H1 (cell line): ENCODE results near the gene CDCA4. TPM values are rescaled to one million over a fixed set of nuclear protein-coding genes. Genes with fewer than 3 reads are reported as not detected.

Source experiments
- CBX5 ChIP-seq: fragments of 300-800, 300-1000 bp; sonication (generic); IDR thresholded peaks from 2 replicates; pipeline ENCODE4 v1.7.1; 2016; ENCODE audit warnings: antibody characterized with exemption, low read length, low read depth
- CBX8 ChIP-seq: fragments of 300-800, 300-1000 bp; sonication (generic); IDR thresholded peaks from 2 replicates; pipeline ENCODE4 v1.7.1; 2016; ENCODE audit warnings: low read depth, low read length, borderline replicate concordance
- CEBPB ChIP-seq: IDR thresholded peaks from 2 replicates; pipeline ENCODE4 v1.6.1; 2012; ENCODE audit warnings: low read depth, low read length
- GTF2F1 ChIP-seq: IDR thresholded peaks from 2 replicates; pipeline ENCODE4 v1.6.1; 2012; ENCODE audit warnings: low read depth, low read length, improper control_type of control experiment, borderline replicate concordance
- HDAC2 ChIP-seq, 2 experiments: fragments of 300-600 bp in 1 of 2; sonication (generic) in 1 of 2; IDR thresholded peaks; 2 replicates each; pipeline ENCODE4 v1.6.1; 2011 to 2012; ENCODE audit warnings: low read depth in 2 of 2, low read length in 2 of 2, mild to moderate bottlenecking in 2 of 2, moderate library complexity in 2 of 2, borderline replicate concordance in 1 of 2, inconsistent platforms in 1 of 2
- SP2 ChIP-seq: IDR thresholded peaks from 2 replicates; pipeline ENCODE4 v1.6.1; 2012; ENCODE audit warnings: mild to moderate bottlenecking, low read length, inconsistent platforms
- SRF ChIP-seq: IDR thresholded peaks from 2 replicates; pipeline ENCODE4 v1.6.1; 2011; ENCODE audit warnings: mild to moderate bottlenecking, low read depth, low read length, moderate library complexity
- YY1 ChIP-seq: IDR thresholded peaks from 2 replicates; pipeline ENCODE4 v1.6.1; 2011; ENCODE audit warnings: low read depth, mild to moderate bottlenecking, low read length
- polyA plus RNA-seq, 7 experiments: library from polyadenylated mRNA; depleted of rRNA in 3 of 7; stranded (reverse) in 5 of 7; unstranded in 2 of 7; fragments of >200 nt in 5 of 7; fragments of 200-250 nt in 2 of 7; gene quantifications; 1 replicate in 5 of 7; 2 replicates in 1 of 7; 4 replicates in 1 of 7; pipeline versions ENCODE4 v1.2.1 to v1.2.3, GENCODE V29; 2011 to 2013; ENCODE audit warnings: missing spikeins in 2 of 7, mixed read lengths in 2 of 7
- total RNA-seq: library from RNA; stranded (reverse); fragmentation: NEBNext Ultra II Directional; extraction: Animal tissue kit (Norgen Biotek cat#: 25700); gene quantifications from 2 replicates; pipeline ENCODE4 v1.2.1, GENCODE V29; 2021
- TF ChIP-seq, protein P1 (sequence below): fragments of 300-600 bp; sonication (generic); IDR thresholded peaks from 2 replicates; pipeline ENCODE4 v1.7.1; 2012; ENCODE audit warnings: low read length, moderate library complexity, mild to moderate bottlenecking, inconsistent platforms; ENCODE audit not compliant: insufficient replicate concordance

The CDCA4 gene
- total and polyA plus RNA-seq, 2 of the 8 experiments (the other 6 are each of a cell fraction or from before 2014, with no cell fraction given), result 49.9 to 62.4 TPM

DNA sequence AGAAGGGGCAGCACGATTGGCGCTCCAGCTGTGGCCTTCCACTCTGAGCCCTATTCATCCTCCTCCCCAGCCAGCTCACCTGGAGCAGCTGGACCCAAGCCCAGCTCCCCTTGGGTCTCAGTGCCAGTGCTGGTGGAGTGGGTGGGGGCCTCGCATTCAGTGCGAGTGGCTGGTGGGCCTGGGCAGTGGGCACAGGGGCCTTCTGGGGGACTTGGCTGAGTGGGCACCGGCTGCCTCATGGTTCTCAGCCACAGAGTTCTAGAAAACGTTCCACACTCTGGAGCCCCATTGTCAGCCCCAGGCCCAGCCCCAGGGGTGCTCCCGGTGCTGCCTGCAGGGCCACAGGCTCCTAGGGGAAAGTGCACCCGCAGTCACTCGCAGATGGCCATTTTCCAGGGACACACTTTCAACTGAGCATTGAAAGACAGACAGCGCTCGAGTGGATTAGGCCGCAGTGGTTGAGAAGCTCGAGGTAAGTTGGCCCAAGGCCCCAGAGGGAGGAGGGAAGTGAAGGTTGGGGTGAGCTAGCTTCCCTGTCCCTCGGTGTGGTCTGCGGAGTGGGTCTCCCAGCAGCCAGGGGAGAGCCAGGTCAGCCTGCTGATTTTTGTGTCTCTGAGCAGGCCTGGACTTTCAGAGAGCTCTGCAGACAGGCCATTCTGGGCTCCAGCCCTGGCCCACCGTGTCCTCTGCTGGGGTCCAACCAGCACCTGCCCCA, 31.5 kb downstream of the CDCA4 start (continued):
- TF ChIP-seq, protein P1, sequence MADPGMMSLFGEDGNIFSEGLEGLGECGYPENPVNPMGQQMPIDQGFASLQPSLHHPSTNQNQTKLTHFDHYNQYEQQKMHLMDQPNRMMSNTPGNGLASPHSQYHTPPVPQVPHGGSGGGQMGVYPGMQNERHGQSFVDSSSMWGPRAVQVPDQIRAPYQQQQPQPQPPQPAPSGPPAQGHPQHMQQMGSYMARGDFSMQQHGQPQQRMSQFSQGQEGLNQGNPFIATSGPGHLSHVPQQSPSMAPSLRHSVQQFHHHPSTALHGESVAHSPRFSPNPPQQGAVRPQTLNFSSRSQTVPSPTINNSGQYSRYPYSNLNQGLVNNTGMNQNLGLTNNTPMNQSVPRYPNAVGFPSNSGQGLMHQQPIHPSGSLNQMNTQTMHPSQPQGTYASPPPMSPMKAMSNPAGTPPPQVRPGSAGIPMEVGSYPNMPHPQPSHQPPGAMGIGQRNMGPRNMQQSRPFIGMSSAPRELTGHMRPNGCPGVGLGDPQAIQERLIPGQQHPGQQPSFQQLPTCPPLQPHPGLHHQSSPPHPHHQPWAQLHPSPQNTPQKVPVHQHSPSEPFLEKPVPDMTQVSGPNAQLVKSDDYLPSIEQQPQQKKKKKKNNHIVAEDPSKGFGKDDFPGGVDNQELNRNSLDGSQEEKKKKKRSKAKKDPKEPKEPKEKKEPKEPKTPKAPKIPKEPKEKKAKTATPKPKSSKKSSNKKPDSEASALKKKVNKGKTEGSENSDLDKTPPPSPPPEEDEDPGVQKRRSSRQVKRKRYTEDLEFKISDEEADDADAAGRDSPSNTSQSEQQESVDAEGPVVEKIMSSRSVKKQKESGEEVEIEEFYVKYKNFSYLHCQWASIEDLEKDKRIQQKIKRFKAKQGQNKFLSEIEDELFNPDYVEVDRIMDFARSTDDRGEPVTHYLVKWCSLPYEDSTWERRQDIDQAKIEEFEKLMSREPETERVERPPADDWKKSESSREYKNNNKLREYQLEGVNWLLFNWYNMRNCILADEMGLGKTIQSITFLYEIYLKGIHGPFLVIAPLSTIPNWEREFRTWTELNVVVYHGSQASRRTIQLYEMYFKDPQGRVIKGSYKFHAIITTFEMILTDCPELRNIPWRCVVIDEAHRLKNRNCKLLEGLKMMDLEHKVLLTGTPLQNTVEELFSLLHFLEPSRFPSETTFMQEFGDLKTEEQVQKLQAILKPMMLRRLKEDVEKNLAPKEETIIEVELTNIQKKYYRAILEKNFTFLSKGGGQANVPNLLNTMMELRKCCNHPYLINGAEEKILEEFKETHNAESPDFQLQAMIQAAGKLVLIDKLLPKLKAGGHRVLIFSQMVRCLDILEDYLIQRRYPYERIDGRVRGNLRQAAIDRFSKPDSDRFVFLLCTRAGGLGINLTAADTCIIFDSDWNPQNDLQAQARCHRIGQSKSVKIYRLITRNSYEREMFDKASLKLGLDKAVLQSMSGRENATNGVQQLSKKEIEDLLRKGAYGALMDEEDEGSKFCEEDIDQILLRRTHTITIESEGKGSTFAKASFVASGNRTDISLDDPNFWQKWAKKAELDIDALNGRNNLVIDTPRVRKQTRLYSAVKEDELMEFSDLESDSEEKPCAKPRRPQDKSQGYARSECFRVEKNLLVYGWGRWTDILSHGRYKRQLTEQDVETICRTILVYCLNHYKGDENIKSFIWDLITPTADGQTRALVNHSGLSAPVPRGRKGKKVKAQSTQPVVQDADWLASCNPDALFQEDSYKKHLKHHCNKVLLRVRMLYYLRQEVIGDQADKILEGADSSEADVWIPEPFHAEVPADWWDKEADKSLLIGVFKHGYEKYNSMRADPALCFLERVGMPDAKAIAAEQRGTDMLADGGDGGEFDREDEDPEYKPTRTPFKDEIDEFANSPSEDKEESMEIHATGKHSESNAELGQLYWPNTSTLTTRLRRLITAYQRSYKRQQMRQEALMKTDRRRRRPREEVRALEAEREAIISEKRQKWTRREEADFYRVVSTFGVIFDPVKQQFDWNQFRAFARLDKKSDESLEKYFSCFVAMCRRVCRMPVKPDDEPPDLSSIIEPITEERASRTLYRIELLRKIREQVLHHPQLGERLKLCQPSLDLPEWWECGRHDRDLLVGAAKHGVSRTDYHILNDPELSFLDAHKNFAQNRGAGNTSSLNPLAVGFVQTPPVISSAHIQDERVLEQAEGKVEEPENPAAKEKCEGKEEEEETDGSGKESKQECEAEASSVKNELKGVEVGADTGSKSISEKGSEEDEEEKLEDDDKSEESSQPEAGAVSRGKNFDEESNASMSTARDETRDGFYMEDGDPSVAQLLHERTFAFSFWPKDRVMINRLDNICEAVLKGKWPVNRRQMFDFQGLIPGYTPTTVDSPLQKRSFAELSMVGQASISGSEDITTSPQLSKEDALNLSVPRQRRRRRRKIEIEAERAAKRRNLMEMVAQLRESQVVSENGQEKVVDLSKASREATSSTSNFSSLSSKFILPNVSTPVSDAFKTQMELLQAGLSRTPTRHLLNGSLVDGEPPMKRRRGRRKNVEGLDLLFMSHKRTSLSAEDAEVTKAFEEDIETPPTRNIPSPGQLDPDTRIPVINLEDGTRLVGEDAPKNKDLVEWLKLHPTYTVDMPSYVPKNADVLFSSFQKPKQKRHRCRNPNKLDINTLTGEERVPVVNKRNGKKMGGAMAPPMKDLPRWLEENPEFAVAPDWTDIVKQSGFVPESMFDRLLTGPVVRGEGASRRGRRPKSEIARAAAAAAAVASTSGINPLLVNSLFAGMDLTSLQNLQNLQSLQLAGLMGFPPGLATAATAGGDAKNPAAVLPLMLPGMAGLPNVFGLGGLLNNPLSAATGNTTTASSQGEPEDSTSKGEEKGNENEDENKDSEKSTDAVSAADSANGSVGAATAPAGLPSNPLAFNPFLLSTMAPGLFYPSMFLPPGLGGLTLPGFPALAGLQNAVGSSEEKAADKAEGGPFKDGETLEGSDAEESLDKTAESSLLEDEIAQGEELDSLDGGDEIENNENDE, result no peak
- TF ChIP-seq GTF2F1 (no peak), CBX8 (no peak), SRF (no peak), YY1 (no peak), HDAC2 (IDR thresholded peaks at IDR 0.05; ENCODE audit: borderline replicate concordance in 1 of 2, low read depth in 2 of 2, low read length in 2 of 2) (no peak), SP2 (no peak), CEBPB (no peak), CBX5 (no peak)
